Stomach smooth muscle (tissue), 2 donors: ENCODE results near the gene SMIM13.

ENCODE experiments used
- H3K27ac ChIP-seq: one replicate; pipeline ENCODE4 v1.7.0; 2013; ENCODE audit warnings: mild to moderate bottlenecking, low read length, inconsistent platforms
- H3K27me3 ChIP-seq, 2 donors: one replicate each; pipeline ENCODE4 v1.7.0; 2013; ENCODE audit warnings: low read length in 2 of 2; ENCODE audit not compliant: insufficient read depth in 2 of 2, control insufficient read depth in 1 of 2
- H3K36me3 ChIP-seq, 2 donors: one replicate each; pipeline ENCODE4 v1.7.0; 2013; ENCODE audit warnings: low read length in 2 of 2; ENCODE audit not compliant: control insufficient read depth in 2 of 2, insufficient read depth in 2 of 2
- H3K4me1 ChIP-seq: one replicate; pipeline ENCODE4 v1.7.0; 2013; ENCODE audit warnings: low read length; ENCODE audit not compliant: control insufficient read depth, insufficient read depth
- H3K4me3 ChIP-seq, 2 donors: one replicate each; pipeline ENCODE4 v1.7.0; 2013; ENCODE audit warnings: low read length in 2 of 2
- H3K9ac ChIP-seq, 2 donors: one replicate each; pipeline ENCODE4 v1.7.0; 2013; ENCODE audit warnings: low read length in 2 of 2, mild to moderate bottlenecking in 1 of 2
- H3K9me3 ChIP-seq, 2 donors: one replicate each; pipeline ENCODE4 v1.7.0; 2013; ENCODE audit warnings: low read length in 2 of 2; ENCODE audit not compliant: control insufficient read depth in 2 of 2
- donor health status: healthy.
- donor health status: Pancreatic carcinoma.

Gene SMIM13

DNA sequence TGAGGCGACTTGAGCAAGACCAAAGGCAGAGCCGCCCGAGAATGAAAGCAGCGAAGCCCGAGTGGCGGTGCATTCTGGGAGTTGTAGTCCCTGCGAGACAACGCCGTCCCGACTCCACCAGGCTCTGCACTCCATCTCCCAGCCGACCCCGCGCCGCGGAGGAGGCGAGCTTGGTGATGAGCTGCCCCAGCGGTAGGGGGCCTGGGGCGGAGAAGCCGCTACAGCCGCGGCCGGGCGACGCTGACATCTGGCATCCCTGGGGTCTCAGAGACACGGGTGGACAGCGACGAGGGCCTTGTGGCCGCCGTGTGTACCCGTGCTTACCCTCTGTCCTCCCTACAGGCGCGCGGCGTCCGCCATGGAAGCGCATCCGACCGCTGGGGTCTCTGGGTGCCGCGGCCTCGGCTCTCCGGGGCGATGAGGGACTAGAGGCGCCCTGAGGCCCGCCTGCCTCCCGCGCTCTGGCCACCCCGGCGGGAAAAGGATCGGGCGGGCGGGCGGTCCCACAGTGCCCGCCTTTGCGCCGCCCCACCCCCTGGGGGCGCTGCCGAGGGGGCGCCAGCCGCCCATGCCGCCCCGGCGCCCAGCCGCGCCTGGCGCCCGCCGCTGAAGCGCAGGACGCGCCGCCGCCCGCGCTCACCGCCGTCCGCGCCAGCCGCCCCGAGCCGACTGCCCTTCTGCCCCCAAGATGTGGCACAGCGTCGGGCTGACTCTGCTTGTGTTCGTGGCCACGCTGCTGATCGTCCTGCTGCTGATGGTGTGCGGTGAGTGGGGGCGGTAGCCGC is at the start of gene SMIM13:
TSS of gene SMIM13 (plus strand) at position 209 of the 785 bp plus-strand sequence. CDS start at position 689, 480 bp downstream.
- Histone ChIP-seq H3K27me3 (no peaks in the 10 kb centered on the region), H3K36me3 (no peaks in the 10 kb centered on the region), H3K4me1 (peaks cover 17% of the 10 kb centered on the region)

DNA sequence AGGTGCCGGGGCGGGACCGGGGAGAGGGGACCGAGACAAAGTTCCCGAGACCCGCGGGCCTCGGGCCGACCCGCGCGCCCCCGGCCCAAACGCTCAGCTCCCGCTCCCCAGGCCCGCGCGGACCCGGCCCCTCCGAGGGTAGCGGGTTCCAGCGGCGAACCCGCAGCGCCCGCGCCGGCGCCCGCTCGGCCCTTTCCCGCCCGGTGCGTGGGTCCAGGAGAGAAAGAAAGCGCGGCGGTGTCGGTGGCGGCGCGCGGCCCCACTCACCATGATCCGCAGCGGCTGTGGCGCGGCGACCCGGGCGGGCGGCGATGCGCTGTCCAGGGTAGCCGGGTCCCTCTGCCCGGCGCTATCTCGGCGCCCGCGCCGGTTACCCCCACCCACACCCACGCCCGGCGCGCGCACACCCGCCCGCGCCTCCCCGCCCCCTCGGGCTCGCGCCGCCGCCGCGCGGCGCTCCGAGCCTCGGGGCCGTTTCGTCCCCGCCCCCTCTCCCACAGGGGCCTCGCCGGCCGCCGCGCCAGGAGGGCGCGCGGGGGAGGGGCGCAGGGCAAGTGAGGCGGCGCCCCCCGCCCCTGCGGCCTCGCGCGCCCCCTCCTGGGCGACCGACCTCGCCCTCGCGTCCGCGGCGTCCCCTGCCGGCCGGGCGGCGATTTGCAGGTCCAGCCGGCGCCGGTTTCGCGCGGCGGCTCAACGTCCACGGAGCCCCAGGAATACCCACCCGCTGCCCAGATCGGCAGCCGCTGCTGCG is 49.5 kb upstream of the SMIM13 start, which contains the start of gene ELOVL2:
TSS of gene ELOVL2 (minus strand) at position 345 of the 751 bp plus-strand sequence. CDS start at position 270, 75 bp downstream.
- Histone ChIP-seq H3K27ac (no peak within 1 kb of the TSS), H3K4me3 (peak within 1 kb of the TSS; percentile 10 to 59), H3K27me3 (peaks cover 29 to 50% of the 10 kb centered on the region in 2 donors), H3K9me3 (no peaks in the 10 kb centered on the region), H3K4me1 (peaks cover 11% of the 10 kb centered on the region), H3K9ac (no peak within 1 kb of the TSS), H3K36me3 (no peaks in the 10 kb centered on the region)

More for the DNA sequence above, at the start of gene SMIM13:
- Histone ChIP-seq H3K27ac (peak within 1 kb of the TSS; percentile 92), H3K9me3 (no peaks in the 10 kb centered on the region), H3K4me3 (peak within 1 kb of the TSS; percentile 96), H3K9ac (peak within 1 kb of the TSS; percentile 92 to 94)

GRCh38 chr6:11044712-11045167 is 48.9 kb upstream of the SMIM13 start:
- Histone ChIP-seq H3K4me3 (peak overlapping the region; percentile 10 to 59), H3K9ac (no peak overlapping the region), H3K27me3 (peaks cover 29 to 52% of the 10 kb centered on the region in 2 donors)

DNA sequence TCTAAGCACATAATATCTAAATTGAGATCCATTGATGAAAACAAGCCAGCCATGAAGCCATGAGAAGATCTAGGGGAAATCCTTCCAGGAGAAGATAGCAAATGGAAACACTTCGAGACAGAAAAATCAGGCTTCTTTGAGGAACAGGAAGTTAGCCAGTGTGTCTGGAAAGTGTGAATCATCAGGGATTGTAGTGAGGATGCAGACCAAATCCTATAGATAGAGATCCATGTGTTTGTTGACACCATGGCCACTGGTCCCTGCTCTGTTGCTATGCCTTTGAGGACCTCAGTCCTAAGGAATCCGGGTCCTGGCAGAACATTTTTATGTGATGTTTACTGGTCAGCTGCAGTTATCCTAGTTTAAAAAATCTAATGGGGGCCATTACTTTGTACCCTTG is 42.9 kb upstream of the SMIM13 start:
- Histone ChIP-seq H3K27ac (no peak overlapping the region), H3K4me3 (no peak overlapping the region), H3K9ac (no peak overlapping the region), H3K36me3 (no peaks in the 10 kb centered on the region), H3K4me1 (no peaks in the 10 kb centered on the region), H3K27me3 (peaks cover 7 to 12% of the 10 kb centered on the region in 2 donors), H3K9me3 (no peaks in the 10 kb centered on the region)

More at GRCh38 chr6:11044712-11045167, 48.9 kb upstream of the SMIM13 start:
- Histone ChIP-seq H3K4me1 (peaks cover 11% of the 10 kb centered on the region), H3K27ac (no peak overlapping the region), H3K9me3 (no peaks in the 10 kb centered on the region), H3K36me3 (no peaks in the 10 kb centered on the region)

DNA sequence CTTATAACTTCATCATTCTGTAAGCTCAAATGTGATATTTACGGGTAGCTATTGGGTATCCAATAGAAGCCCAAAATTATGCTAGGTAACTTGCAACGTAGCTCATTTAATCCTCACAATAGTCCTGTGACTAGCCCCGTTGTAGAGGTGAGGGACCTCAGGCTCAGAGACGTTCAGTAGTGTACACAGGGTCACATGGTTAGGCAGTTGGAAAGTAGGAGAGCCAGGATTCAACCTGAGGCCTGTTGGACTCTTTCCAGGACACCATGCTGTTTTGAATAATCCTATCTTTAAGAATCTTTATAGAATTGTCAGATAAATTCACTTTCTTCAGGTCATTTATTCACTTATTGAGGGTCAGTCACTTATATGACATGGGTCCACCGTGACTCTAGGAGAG is 40.3 kb upstream of the SMIM13 start:
- H3K27ac ChIP-seq = no peak overlapping the region
- H3K9ac ChIP-seq = no peak overlapping the region
- H3K27me3 ChIP-seq = peaks cover 0 to 2% of the 10 kb centered on the region in 2 donors
- H3K4me1 ChIP-seq = no peaks in the 10 kb centered on the region
- H3K36me3 ChIP-seq = no peaks in the 10 kb centered on the region
- no peaks in the 10 kb centered on the region for H3K9me3 ChIP-seq
- no peak overlapping the region for H3K4me3 ChIP-seq

GRCh38 chr6:11054722-11055121 is 38.9 kb upstream of the SMIM13 start:
- no peak overlapping the region for H3K27ac ChIP-seq
- no peak overlapping the region for H3K4me3 ChIP-seq
- no peaks in the 10 kb centered on the region for H3K4me1 ChIP-seq
- H3K9ac ChIP-seq = no peak overlapping the region
- no peaks in the 10 kb centered on the region for H3K27me3 ChIP-seq
- no peaks in the 10 kb centered on the region for H3K9me3 ChIP-seq
- H3K36me3 ChIP-seq = no peaks in the 10 kb centered on the region

DNA sequence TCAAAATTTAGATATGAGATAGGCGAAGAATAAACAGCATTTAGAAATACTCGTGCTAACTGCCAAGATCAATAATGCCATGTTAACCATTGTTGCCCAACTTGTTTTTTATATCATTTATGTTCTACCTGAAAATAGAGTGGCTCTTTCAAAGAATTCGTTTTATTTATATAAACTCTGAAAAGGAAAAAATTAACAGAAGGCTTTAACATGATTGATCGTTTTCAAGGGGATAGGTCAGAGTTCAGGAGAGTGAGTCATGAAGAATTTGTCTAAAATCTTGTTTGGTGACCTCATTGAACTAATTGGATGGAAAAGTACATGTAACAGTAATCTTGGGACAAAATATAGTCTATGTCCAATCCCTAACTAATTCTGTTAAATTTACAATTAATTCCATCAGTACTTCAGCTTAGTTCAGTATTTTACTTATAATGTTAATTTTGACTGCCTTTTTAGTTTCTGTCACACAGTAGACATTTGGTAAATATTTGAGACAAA is 38.5 kb upstream of the SMIM13 start:
- Histone ChIP-seq H3K27me3 (no peaks in the 10 kb centered on the region), H3K9ac (no peak overlapping the region), H3K36me3 (no peaks in the 10 kb centered on the region), H3K9me3 (no peaks in the 10 kb centered on the region), H3K4me1 (no peaks in the 10 kb centered on the region), H3K27ac (no peak overlapping the region), H3K4me3 (no peak overlapping the region)

GRCh38 chr6:11056871-11057270 is 36.8 kb upstream of the SMIM13 start:
- Histone ChIP-seq H3K36me3 (no peaks in the 10 kb centered on the region), H3K9me3 (no peaks in the 10 kb centered on the region), H3K4me1 (no peaks in the 10 kb centered on the region), H3K27me3 (no peaks in the 10 kb centered on the region), H3K27ac (no peak overlapping the region), H3K4me3 (no peak overlapping the region), H3K9ac (no peak overlapping the region)

- Histone ChIP-seq H3K27me3 (no peaks in the 10 kb centered on the region), H3K9ac (no peak overlapping the region)
Observed at GRCh38 chr6:11058406-11058805, 35.2 kb upstream of the SMIM13 start.

DNA sequence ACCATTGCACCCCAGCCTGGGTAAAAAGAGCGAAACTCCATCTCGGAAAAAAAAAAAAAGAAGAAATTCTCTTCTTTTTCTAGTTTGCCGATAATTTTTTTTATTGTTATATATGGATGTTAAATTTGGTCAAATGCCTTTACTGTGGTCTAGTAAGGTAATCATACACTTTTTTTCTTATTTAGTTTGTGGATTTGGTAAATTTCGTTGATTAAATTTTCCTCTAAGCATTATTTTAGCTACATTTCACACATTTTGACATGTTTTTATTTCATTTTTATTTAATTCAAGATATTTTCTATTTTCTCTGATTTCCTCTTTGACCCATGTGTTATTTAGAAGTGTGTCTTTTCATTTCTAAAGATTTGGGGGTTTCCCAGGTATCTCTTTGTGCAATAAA is 31.6 kb upstream of the SMIM13 start:
- Histone ChIP-seq H3K27me3 (no peaks in the 10 kb centered on the region), H3K4me3 (no peak overlapping the region), H3K27ac (no peak overlapping the region), H3K9ac (no peak overlapping the region), H3K9me3 (no peaks in the 10 kb centered on the region), H3K36me3 (no peaks in the 10 kb centered on the region), H3K4me1 (no peaks in the 10 kb centered on the region)

More at GRCh38 chr6:11058406-11058805, 35.2 kb upstream of the SMIM13 start:
- H3K36me3 ChIP-seq = no peaks in the 10 kb centered on the region
- H3K9me3 ChIP-seq = no peaks in the 10 kb centered on the region
- H3K4me3 ChIP-seq = no peak overlapping the region
- H3K27ac ChIP-seq = no peak overlapping the region
- H3K4me1 ChIP-seq = no peaks in the 10 kb centered on the region
